H1 (cell line): ENCODE results near the gene UVSSA.

ENCODE experiments used
- CBX5 ChIP-seq: fragments of 300-800, 300-1000 bp; sonication (generic); IDR thresholded peaks from 2 replicates; pipeline ENCODE4 v1.7.1; 2016; ENCODE audit warnings: antibody characterized with exemption, low read length, low read depth
- CREB1 ChIP-seq: IDR thresholded peaks from 2 replicates; pipeline ENCODE4 v1.6.1; 2012; ENCODE audit warnings: inconsistent platforms
- EP300 ChIP-seq, 2 experiments: IDR thresholded peaks; 1 replicate in 1 of 2; 2 replicates in 1 of 2; pipeline ENCODE4 v1.6.1; 2011 to 2012; ENCODE audit warnings: low read depth in 2 of 2, low read length in 2 of 2, mild to moderate bottlenecking in 2 of 2, borderline replicate concordance in 1 of 2, inconsistent platforms in 1 of 2, moderate library complexity in 1 of 2
- EZH2 ChIP-seq: fragments of 200-600 bp; sonication (generic); IDR thresholded peaks from 2 replicates; pipeline ENCODE4 v1.7.1; 2012; ENCODE audit warnings: low read depth, mild to moderate bottlenecking, moderate library complexity, low read length, inconsistent platforms; ENCODE audit not compliant: severe bottlenecking
- JUND ChIP-seq: IDR thresholded peaks from 2 replicates; pipeline ENCODE4 v1.6.1; 2011; ENCODE audit warnings: mild to moderate bottlenecking, improper control_type of control experiment, low read length
- MAFK ChIP-seq: IDR thresholded peaks from 2 replicates; pipeline ENCODE4 v1.6.1; 2012; ENCODE audit warnings: low read depth, mild to moderate bottlenecking, improper control_type of control experiment, low read length
- POLR2A ChIP-seq, 2 experiments: IDR thresholded peaks; 1 replicate in 1 of 2; 2 replicates in 1 of 2; pipeline ENCODE4 v1.6.1; 2011; ENCODE audit warnings: low read depth in 2 of 2, low read length in 2 of 2, mild to moderate bottlenecking in 2 of 2; ENCODE audit errors: control extremely low read depth in 1 of 2
- POLR2AphosphoS5 ChIP-seq: IDR thresholded peaks from 2 replicates; pipeline ENCODE4 v1.6.1; 2011; ENCODE audit warnings: low read depth, low read length
- RFX5 ChIP-seq: IDR thresholded peaks from 2 replicates; pipeline ENCODE4 v1.6.1; 2011; ENCODE audit warnings: low read depth, low read length, improper control_type of control experiment, borderline replicate concordance
- SIN3A ChIP-seq, 2 experiments: IDR thresholded peaks in 1 of 2; conservative IDR thresholded peaks in 1 of 2; 2 replicates each; pipeline ENCODE4 v1.6.1; 2011 to 2012; ENCODE audit warnings: low read length in 2 of 2, improper control_type of control experiment in 1 of 2, low read depth in 1 of 2, mild to moderate bottlenecking in 1 of 2
- SP1 ChIP-seq: IDR thresholded peaks from 2 replicates; pipeline ENCODE4 v1.6.1; 2011; ENCODE audit warnings: low read depth, low read length
- TF ChIP-seq, protein P1 (sequence below), 3 experiments: IDR thresholded peaks; 1 replicate in 2 of 3; 2 replicates in 1 of 3; pipeline versions ENCODE4 v1.5.1 to v1.6.1; 2011; ENCODE audit warnings: low read length in 3 of 3, mild to moderate bottlenecking in 3 of 3, inconsistent platforms in 2 of 3, low read depth in 1 of 3, moderate library complexity in 1 of 3; ENCODE audit not compliant: insufficient read depth in 1 of 3; ENCODE audit errors: control extremely low read depth in 1 of 3

- TF ChIP-seq POLR2A (IDR thresholded peaks at IDR 0.05; ENCODE audit: control extremely low read depth in 1 of 2, low read depth in 2 of 2, low read length in 2 of 2) (no peak), CREB1 (no peak), EP300 (IDR thresholded peaks at IDR 0.05; ENCODE audit: borderline replicate concordance in 1 of 2, low read depth in 2 of 2, low read length in 2 of 2) (no peak), EZH2 (no peak), SIN3A (conservative IDR thresholded peaks at IDR 0.05 in 1 of 2, IDR thresholded peaks at IDR 0.05 in 1 of 2; ENCODE audit: low read depth in 1 of 2, low read length in 2 of 2) (no peak), RFX5 (no peak), MAFK (no peak), CBX5 (no peak), SP1 (no peak), POLR2AphosphoS5 (no peak), JUND (no peak)
- TF ChIP-seq, protein P1, sequence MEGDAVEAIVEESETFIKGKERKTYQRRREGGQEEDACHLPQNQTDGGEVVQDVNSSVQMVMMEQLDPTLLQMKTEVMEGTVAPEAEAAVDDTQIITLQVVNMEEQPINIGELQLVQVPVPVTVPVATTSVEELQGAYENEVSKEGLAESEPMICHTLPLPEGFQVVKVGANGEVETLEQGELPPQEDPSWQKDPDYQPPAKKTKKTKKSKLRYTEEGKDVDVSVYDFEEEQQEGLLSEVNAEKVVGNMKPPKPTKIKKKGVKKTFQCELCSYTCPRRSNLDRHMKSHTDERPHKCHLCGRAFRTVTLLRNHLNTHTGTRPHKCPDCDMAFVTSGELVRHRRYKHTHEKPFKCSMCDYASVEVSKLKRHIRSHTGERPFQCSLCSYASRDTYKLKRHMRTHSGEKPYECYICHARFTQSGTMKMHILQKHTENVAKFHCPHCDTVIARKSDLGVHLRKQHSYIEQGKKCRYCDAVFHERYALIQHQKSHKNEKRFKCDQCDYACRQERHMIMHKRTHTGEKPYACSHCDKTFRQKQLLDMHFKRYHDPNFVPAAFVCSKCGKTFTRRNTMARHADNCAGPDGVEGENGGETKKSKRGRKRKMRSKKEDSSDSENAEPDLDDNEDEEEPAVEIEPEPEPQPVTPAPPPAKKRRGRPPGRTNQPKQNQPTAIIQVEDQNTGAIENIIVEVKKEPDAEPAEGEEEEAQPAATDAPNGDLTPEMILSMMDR (IDR thresholded peaks at IDR 0.05; ENCODE audit: control extremely low read depth in 1 of 3, insufficient read depth in 1 of 3, low read depth in 1 of 3, low read length in 3 of 3) = no peak
Observed at GRCh38 chr4:1413687-1414479, 66.9 kb downstream of the UVSSA start.
